ENCODE data around the gene SNTB2. TPM values are rescaled to one million over a fixed set of nuclear protein-coding genes. Genes with fewer than 3 reads are reported as not detected.

The SNTB2 gene
- total and polyA plus RNA-seq, 2 of the 13 experiments (the other 11 are each of a cell fraction or from before 2014, with no cell fraction given) = 11.5 to 19.2 TPM

DNA sequence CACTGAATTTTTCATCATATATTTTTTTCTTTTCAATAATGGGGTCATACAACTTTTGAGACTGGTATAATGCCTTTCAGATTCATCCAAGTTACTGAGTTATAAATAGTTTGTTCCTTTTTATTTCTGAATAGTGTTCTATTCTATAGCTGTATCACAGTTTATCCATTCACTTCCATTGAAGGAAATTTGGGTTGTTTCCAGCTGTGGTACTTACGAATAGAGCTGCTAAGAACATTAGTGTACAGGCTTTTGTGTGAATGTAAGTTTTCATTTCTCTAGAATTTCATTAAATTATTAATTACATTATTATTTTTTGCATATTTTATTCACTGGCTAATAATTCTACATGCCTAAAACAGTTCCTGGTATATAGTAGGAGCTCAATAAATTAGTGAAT lies 52.9 kb downstream of the SNTB2 start:
- Histone ChIP-seq H3K4me1 (ENCODE audit: insufficient read depth, low read length) (no peaks in the 10 kb centered on the region), H4K20me1 (ENCODE audit: insufficient read depth, low read length) (no peaks in the 10 kb centered on the region), H2AFZ (ENCODE audit: low read length) (no peak overlapping the region), H3K27ac (ENCODE audit: extremely low read length, insufficient read depth, low read length) (no peak overlapping the region), H3K9me3 (ENCODE audit: low read length) (no peaks in the 10 kb centered on the region), H3K4me2 (ENCODE audit: low read depth, low read length) (no peak overlapping the region), H3K36me3 (replicated peaks in 1 of 2; ENCODE audit: control insufficient read depth in 1 of 2, insufficient read depth in 2 of 2, low read length in 2 of 2) (no peaks in the 10 kb centered on the region), H3K27me3 (ENCODE audit: control insufficient read depth in 1 of 2, insufficient read depth in 2 of 2, low read length in 2 of 2) (no peaks in the 10 kb centered on the region), H3K4me3 (replicated peaks in 1 of 3; ENCODE audit: insufficient read depth in 1 of 3, low read depth in 2 of 3, low read length in 3 of 3) (no peak overlapping the region), H3K9ac (ENCODE audit: insufficient read depth, low read depth, low read length) (no peak overlapping the region), H3K79me2 (ENCODE audit: insufficient read depth, low read length) (no peaks in the 10 kb centered on the region)
- CTCF ChIA-PET (ENCODE audit: low intra/inter-chr PET ratio, low total read pairs) = no interaction called here
- ATAC-seq = no peak
- TF ChIP-seq ETV5 (CRISPR knock-in tag; IDR thresholded peaks at IDR 0.05; ENCODE audit: borderline replicate concordance) = no peak
- TF ChIP-seq, protein P1, sequence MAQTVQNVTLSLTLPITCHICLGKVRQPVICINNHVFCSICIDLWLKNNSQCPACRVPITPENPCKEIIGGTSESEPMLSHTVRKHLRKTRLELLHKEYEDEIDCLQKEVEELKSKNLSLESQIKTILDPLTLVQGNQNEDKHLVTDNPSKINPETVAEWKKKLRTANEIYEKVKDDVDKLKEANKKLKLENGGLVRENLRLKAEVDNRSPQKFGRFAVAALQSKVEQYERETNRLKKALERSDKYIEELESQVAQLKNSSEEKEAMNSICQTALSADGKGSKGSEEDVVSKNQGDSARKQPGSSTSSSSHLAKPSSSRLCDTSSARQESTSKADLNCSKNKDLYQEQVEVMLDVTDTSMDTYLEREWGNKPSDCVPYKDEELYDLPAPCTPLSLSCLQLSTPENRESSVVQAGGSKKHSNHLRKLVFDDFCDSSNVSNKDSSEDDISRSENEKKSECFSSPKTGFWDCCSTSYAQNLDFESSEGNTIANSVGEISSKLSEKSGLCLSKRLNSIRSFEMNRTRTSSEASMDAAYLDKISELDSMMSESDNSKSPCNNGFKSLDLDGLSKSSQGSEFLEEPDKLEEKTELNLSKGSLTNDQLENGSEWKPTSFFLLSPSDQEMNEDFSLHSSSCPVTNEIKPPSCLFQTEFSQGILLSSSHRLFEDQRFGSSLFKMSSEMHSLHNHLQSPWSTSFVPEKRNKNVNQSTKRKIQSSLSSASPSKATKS (CRISPR knock-in tag; IDR thresholded peaks at IDR 0.05) = no peak
- no peak for TF ChIP-seq SALL2 (CRISPR knock-in tag; IDR thresholded peaks at IDR 0.05)
- TF ChIP-seq, protein P2, sequence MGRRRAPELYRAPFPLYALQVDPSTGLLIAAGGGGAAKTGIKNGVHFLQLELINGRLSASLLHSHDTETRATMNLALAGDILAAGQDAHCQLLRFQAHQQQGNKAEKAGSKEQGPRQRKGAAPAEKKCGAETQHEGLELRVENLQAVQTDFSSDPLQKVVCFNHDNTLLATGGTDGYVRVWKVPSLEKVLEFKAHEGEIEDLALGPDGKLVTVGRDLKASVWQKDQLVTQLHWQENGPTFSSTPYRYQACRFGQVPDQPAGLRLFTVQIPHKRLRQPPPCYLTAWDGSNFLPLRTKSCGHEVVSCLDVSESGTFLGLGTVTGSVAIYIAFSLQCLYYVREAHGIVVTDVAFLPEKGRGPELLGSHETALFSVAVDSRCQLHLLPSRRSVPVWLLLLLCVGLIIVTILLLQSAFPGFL (CRISPR knock-in tag; IDR thresholded peaks at IDR 0.05) = no peak
- no peak for TF ChIP-seq NCOA5 (CRISPR knock-in tag; IDR thresholded peaks at IDR 0.05)
- TF ChIP-seq ZBTB38 (CRISPR knock-in tag; IDR thresholded peaks at IDR 0.05) = no peak
- TF ChIP-seq IKZF1 (IDR thresholded peaks at IDR 0.05) = no peak
- TF ChIP-seq ZNF292 (CRISPR knock-in tag; IDR thresholded peaks at IDR 0.05; ENCODE audit: borderline replicate concordance, low read depth) = no peak
- TF ChIP-seq, protein P3, sequence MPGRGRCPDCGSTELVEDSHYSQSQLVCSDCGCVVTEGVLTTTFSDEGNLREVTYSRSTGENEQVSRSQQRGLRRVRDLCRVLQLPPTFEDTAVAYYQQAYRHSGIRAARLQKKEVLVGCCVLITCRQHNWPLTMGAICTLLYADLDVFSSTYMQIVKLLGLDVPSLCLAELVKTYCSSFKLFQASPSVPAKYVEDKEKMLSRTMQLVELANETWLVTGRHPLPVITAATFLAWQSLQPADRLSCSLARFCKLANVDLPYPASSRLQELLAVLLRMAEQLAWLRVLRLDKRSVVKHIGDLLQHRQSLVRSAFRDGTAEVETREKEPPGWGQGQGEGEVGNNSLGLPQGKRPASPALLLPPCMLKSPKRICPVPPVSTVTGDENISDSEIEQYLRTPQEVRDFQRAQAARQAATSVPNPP (CRISPR knock-in tag; IDR thresholded peaks at IDR 0.05) = no peak
- TF ChIP-seq, protein P4, sequence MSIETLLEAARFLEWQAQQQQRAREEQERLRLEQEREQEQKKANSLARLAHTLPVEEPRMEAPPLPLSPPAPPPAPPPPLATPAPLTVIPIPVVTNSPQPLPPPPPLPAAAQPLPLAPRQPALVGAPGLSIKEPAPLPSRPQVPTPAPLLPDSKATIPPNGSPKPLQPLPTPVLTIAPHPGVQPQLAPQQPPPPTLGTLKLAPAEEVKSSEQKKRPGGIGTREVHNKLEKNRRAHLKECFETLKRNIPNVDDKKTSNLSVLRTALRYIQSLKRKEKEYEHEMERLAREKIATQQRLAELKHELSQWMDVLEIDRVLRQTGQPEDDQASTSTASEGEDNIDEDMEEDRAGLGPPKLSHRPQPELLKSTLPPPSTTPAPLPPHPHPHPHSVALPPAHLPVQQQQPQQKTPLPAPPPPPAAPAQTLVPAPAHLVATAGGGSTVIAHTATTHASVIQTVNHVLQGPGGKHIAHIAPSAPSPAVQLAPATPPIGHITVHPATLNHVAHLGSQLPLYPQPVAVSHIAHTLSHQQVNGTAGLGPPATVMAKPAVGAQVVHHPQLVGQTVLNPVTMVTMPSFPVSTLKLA (IDR thresholded peaks at IDR 0.05) = no peak
- TF ChIP-seq ZNF784 (CRISPR knock-in tag; IDR thresholded peaks at IDR 0.05; ENCODE audit: borderline replicate concordance) = no peak
- TF ChIP-seq ARNTL (CRISPR knock-in tag; IDR thresholded peaks at IDR 0.05) = no peak
- TF ChIP-seq FOXM1 (CRISPR knock-in tag; IDR thresholded peaks at IDR 0.05) = no peak
- no TSS peak for BruUV-seq (replicated peaks)
- in situ Hi-C loops (cut with HindIII; ENCODE audit: extremely low pct_ligation_motif_present, low pct_unique_long_range_greater_than_20kb) (no loop called here), intact Hi-C loops (cut with micrococcal nuclease; ENCODE audit: unreplicated experiment) (no loop called here)
- WGBS (ENCODE audit: low lambda C conversion rate) = 96% methylated on average over 1 of the region's 1 CpG
- DNase-seq (ENCODE audit: low spot score) = no peak
- FAIRE-seq = no peak
- POLR2A ChIA-PET = no interaction called here
